Tibial nerve (tissue), 3 donors: Measurements from ENCODE around the gene L3MBTL1.

Source experiments
- POLR2A ChIP-seq, 2 donors: fragments of 450-650 bp; IDR thresholded peaks; one replicate each; pipeline ENCODE4 v1.6.1; 2017; ENCODE audit warnings: antibody characterized with exemption in 2 of 2, mild to moderate bottlenecking in 2 of 2, moderate library complexity in 2 of 2
- TF ChIP-seq, protein P1 (sequence below), 5 experiments: fragments of 200-600 bp in 3 of 5; fragments of 450-650 bp in 2 of 5; sonication (generic) in 3 of 5; IDR thresholded peaks; one replicate each; pipeline ENCODE4 v1.5.1; 2016 to 2019; ENCODE audit warnings: antibody characterized with exemption in 5 of 5, mild to moderate bottlenecking in 3 of 5, moderate library complexity in 2 of 5

DNA sequence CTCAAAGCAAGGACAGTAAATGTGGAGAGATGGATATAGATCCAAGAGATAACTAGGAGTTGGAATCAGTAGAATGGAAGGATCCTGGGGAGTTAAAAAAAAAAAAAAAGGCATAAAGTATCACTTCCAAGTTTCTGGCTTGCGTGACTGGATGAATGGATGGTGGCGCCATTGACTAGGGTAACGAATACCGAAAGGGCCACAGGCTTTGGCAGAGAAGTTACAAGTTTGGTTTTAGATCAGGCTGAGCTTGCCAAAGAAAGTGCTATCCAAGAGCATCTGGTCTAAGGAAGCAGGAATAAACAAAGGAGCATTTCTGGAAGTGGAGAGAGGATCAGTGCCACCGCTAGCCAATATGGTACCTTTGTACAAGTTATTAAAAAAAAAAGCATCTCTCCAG, 17.5 kb downstream of the L3MBTL1 start:
- no peak for TF ChIP-seq POLR2A (IDR thresholded peaks at IDR 0.05)
- TF ChIP-seq, protein P1, sequence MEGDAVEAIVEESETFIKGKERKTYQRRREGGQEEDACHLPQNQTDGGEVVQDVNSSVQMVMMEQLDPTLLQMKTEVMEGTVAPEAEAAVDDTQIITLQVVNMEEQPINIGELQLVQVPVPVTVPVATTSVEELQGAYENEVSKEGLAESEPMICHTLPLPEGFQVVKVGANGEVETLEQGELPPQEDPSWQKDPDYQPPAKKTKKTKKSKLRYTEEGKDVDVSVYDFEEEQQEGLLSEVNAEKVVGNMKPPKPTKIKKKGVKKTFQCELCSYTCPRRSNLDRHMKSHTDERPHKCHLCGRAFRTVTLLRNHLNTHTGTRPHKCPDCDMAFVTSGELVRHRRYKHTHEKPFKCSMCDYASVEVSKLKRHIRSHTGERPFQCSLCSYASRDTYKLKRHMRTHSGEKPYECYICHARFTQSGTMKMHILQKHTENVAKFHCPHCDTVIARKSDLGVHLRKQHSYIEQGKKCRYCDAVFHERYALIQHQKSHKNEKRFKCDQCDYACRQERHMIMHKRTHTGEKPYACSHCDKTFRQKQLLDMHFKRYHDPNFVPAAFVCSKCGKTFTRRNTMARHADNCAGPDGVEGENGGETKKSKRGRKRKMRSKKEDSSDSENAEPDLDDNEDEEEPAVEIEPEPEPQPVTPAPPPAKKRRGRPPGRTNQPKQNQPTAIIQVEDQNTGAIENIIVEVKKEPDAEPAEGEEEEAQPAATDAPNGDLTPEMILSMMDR (IDR thresholded peaks at IDR 0.05): no peak
